ENCODE results near the gene ZNF785.
"Not testable (repeated sequence)": the region's sequence is repeated elsewhere in the genome, so short reads cannot be mapped to it uniquely, and the experiment has no call there.

The ZNF785 gene

GRCh38 chr16:30605158-30605557, 19.7 kb upstream of the ZNF785 start:
- H3K4me3 ChIP-seq, result no peak overlapping the region
- H3K36me3 ChIP-seq, result peaks cover 40 to 84% (median 69%) of the 10 kb centered on the region in 11 experiments
- H3K9ac ChIP-seq, result peak overlapping the region in 3 of 11 experiments; percentile 9 to 39 (median 38); a peak in 3 of 22 replicates

GRCh38 chr16:30604316-30604947, 18.9 kb upstream of the ZNF785 start:
- H3K9me3 ChIP-seq (replicated peaks in 1 of 11), result no peaks in the 10 kb centered on the region
- peaks cover 40 to 84% (median 69%) of the 10 kb centered on the region in 11 experiments for H3K36me3 ChIP-seq
- peak overlapping the region in 1 of 11 experiments; percentile 39; a peak in 3 of 22 replicates for H3K9ac ChIP-seq

More at GRCh38 chr16:30605158-30605557, 19.7 kb upstream of the ZNF785 start:
- H3K4me1 ChIP-seq, result peaks cover 12 to 75% (median 34%) of the 10 kb centered on the region in 10 experiments
- H4K20me1 ChIP-seq, result peaks cover 0 to 32% (median 17%) of the 10 kb centered on the region in 11 experiments; a peak in 11 of 22 replicates
- no peaks in the 10 kb centered on the region for H3K27me3 ChIP-seq
- H3K4me2 ChIP-seq, result peak overlapping the region in 3 of 11 experiments; percentile 38 to 87 (median 79); a peak in 6 of 22 replicates
- H3K27ac ChIP-seq, result peak overlapping the region in 2 of 11 experiments; percentile 15 to 36; a peak in 2 of 22 replicates
- no peak for TF ChIP-seq Cebpa-rat (IDR thresholded peaks at IDR 0.05)
- no peaks in the 10 kb centered on the region for H3K9me3 ChIP-seq (replicated peaks in 1 of 11)

GRCh38 chr16:30603945-30604315, 18.4 kb upstream of the ZNF785 start:
- Histone ChIP-seq H3K27me3 (no peaks in the 10 kb centered on the region), H3K4me1 (peaks cover 6 to 70% (median 30%) of the 10 kb centered on the region in 10 experiments), H3K27ac (0 out of 22 replicates have a peak overlapping the region, but pooled peaks of 1 of the 11 experiments have one; percentile 14), H3K9me3 (replicated peaks in 1 of 11) (no peaks in the 10 kb centered on the region), H4K20me1 (peaks cover 0 to 32% (median 17%) of the 10 kb centered on the region in 11 experiments; a peak in 11 of 22 replicates), H3K9ac (no peak overlapping the region), H3K4me3 (no peak overlapping the region), H3K4me2 (peak overlapping the region in 5 of 11 experiments; percentile 29 to 87 (median 78); a peak in 8 of 22 replicates), H3K36me3 (peaks cover 40 to 84% (median 69%) of the 10 kb centered on the region in 11 experiments)
- no peak for TF ChIP-seq Cebpa-rat (IDR thresholded peaks at IDR 0.05)

More at GRCh38 chr16:30604316-30604947, 18.9 kb upstream of the ZNF785 start:
- no peak for TF ChIP-seq Cebpa-rat (IDR thresholded peaks at IDR 0.05)
- peak overlapping the region in 3 of 11 experiments; percentile 78 to 87 (median 79); a peak in 5 of 22 replicates for H3K4me2 ChIP-seq
- no peak overlapping the region for H3K4me3 ChIP-seq
- peaks cover 0 to 32% (median 17%) of the 10 kb centered on the region in 11 experiments; a peak in 11 of 22 replicates for H4K20me1 ChIP-seq
- peak overlapping the region in 1 of 11 experiments; percentile 15; a peak in 2 of 22 replicates for H3K27ac ChIP-seq
- H3K4me1 ChIP-seq, result peaks cover 11 to 75% (median 34%) of the 10 kb centered on the region in 10 experiments
- no peaks in the 10 kb centered on the region for H3K27me3 ChIP-seq

GRCh38 chr16:30602616-30603277, 17.2 kb upstream of the ZNF785 start:
- Histone ChIP-seq H3K36me3 (peaks cover 37 to 74% (median 60%) of the 10 kb centered on the region in 11 experiments), H3K4me2 (peak overlapping the region in 6 of 11 experiments; percentile 28 to 87 (median 64); a peak in 11 of 22 replicates), H3K27me3 (no peaks in the 10 kb centered on the region), H3K4me1 (peaks cover 0 to 64% (median 24%) of the 10 kb centered on the region in 10 experiments; a peak in 15 of 20 replicates), H4K20me1 (peaks cover 0 to 32% (median 17%) of the 10 kb centered on the region in 11 experiments; a peak in 11 of 22 replicates), H3K27ac (peak overlapping the region in 4 of 11 experiments; percentile 2 to 46 (median 26); a peak in 6 of 22 replicates), H3K4me3 (no peak overlapping the region), H3K9ac (peak overlapping the region in 2 of 11 experiments; percentile 13 to 46; a peak in 3 of 22 replicates), H3K9me3 (replicated peaks in 1 of 11) (no peaks in the 10 kb centered on the region)
- no peak for TF ChIP-seq Cebpa-rat (IDR thresholded peaks at IDR 0.05)

- Histone ChIP-seq H3K4me1 (peaks cover 0 to 58% (median 22%) of the 10 kb centered on the region in 10 experiments; a peak in 14 of 20 replicates), H3K27ac (peak overlapping the region in 2 of 11 experiments; percentile 37 to 46; a peak in 3 of 22 replicates), H4K20me1 (peaks cover 0 to 32% (median 17%) of the 10 kb centered on the region in 11 experiments; a peak in 11 of 22 replicates), H3K9me3 (replicated peaks in 1 of 11) (no peaks in the 10 kb centered on the region), H3K4me2 (peak overlapping the region in 4 of 11 experiments; percentile 50 to 87 (median 78); a peak in 8 of 22 replicates), H3K4me3 (no peak overlapping the region), H3K27me3 (no peaks in the 10 kb centered on the region), H3K9ac (no peak overlapping the region), H3K36me3 (peaks cover 31 to 66% (median 53%) of the 10 kb centered on the region in 11 experiments)
- TF ChIP-seq Cebpa-rat (IDR thresholded peaks at IDR 0.05), result no peak
These were observed 16.5 kb upstream of the ZNF785 start for GRCh38 chr16:30601966-30602365.

- peaks cover 0 to 32% (median 17%) of the 10 kb centered on the region in 11 experiments; a peak in 11 of 22 replicates for H4K20me1 ChIP-seq
- H3K9ac ChIP-seq, result no peak overlapping the region
- no peaks in the 10 kb centered on the region for H3K27me3 ChIP-seq
- no peaks in the 10 kb centered on the region for H3K9me3 ChIP-seq (replicated peaks in 1 of 11)
- H3K4me1 ChIP-seq, result peaks cover 0 to 52% (median 22%) of the 10 kb centered on the region in 10 experiments; a peak in 14 of 20 replicates
- no peak overlapping the region for H3K27ac ChIP-seq
- H3K36me3 ChIP-seq, result peaks cover 21 to 56% (median 43%) of the 10 kb centered on the region in 11 experiments
- no peak overlapping the region for H3K4me3 ChIP-seq
- TF ChIP-seq Cebpa-rat (IDR thresholded peaks at IDR 0.05), result no peak
- H3K4me2 ChIP-seq, result no peak overlapping the region
These were observed 15.4 kb upstream of the ZNF785 start for GRCh38 chr16:30600929-30601328.

- Histone ChIP-seq H3K36me3 (peaks cover 18 to 54% (median 35%) of the 10 kb centered on the region in 11 experiments), H3K9ac (no peak overlapping the region), H3K4me1 (peaks cover 0 to 45% (median 22%) of the 10 kb centered on the region in 10 experiments; a peak in 14 of 20 replicates), H3K4me2 (no peak overlapping the region), H3K9me3 (replicated peaks in 1 of 11) (no peaks in the 10 kb centered on the region), H4K20me1 (peaks cover 0 to 32% (median 17%) of the 10 kb centered on the region in 11 experiments; a peak in 11 of 22 replicates), H3K27me3 (no peaks in the 10 kb centered on the region), H3K27ac (no peak overlapping the region), H3K4me3 (no peak overlapping the region)
- no peak for TF ChIP-seq Cebpa-rat (IDR thresholded peaks at IDR 0.05)
These were observed 14.7 kb upstream of the ZNF785 start for GRCh38 chr16:30600215-30600614.

- Histone ChIP-seq H3K27me3 (no peaks in the 10 kb centered on the region), H3K9me3 (replicated peaks in 1 of 11) (peaks cover 0 to 4% (median 0%) of the 10 kb centered on the region in 11 experiments; a peak in 1 of 22 replicates), H3K4me2 (no peak overlapping the region), H3K27ac (no peak overlapping the region), H4K20me1 (no peaks in the 10 kb centered on the region), H3K36me3 (peaks cover 5 to 69% (median 39%) of the 10 kb centered on the region in 11 experiments; a peak in 21 of 22 replicates), H3K4me1 (peaks cover 0 to 10% (median under 1%) of the 10 kb centered on the region in 10 experiments; a peak in 4 of 20 replicates), H3K4me3 (no peak overlapping the region), H3K9ac (no peak overlapping the region)
- TF ChIP-seq Cebpa-rat (IDR thresholded peaks at IDR 0.05), result no peak
These were observed 7.4 kb upstream of the ZNF785 start for GRCh38 chr16:30592871-30593270.

- H3K4me3 ChIP-seq; H3K27ac ChIP-seq; H3K27me3 ChIP-seq; H3K9me3 ChIP-seq (replicated peaks in 1 of 11); H3K4me2 ChIP-seq; H4K20me1 ChIP-seq; H3K9ac ChIP-seq: not testable (repeated sequence)
- Histone ChIP-seq H3K36me3 (peaks cover 5 to 72% (median 48%) of the 10 kb centered on the region in 11 experiments; a peak in 21 of 22 replicates), H3K4me1 (peaks cover 7 to 23% (median 12%) of the 10 kb centered on the region in 10 experiments)
These were observed 5.4 kb upstream of the ZNF785 start for GRCh38 chr16:30590869-30591268.

- H3K4me1 ChIP-seq, result peaks cover 10 to 26% (median 16%) of the 10 kb centered on the region in 10 experiments
- not testable (repeated sequence) for H3K9ac ChIP-seq; H4K20me1 ChIP-seq; H3K9me3 ChIP-seq (replicated peaks in 1 of 11); H3K27me3 ChIP-seq; H3K4me3 ChIP-seq; H3K4me2 ChIP-seq; H3K27ac ChIP-seq
- H3K36me3 ChIP-seq, result peaks cover 5 to 64% (median 41%) of the 10 kb centered on the region in 11 experiments; a peak in 21 of 22 replicates
These were observed 4.1 kb upstream of the ZNF785 start for GRCh38 chr16:30589582-30589981.

Measured in BLaER1 treated with 17β-estradiol and CSF1 and Interleukin-3, amounts not matched to agents 10 nM and 100 nM (cell line).